ENCODE measurements around the gene CLEC18A.
"Not testable (repeated sequence)": the region's sequence is repeated elsewhere in the genome, so short reads cannot be mapped to it uniquely, and the experiment has no call there.

CLEC18A gene

DNA sequence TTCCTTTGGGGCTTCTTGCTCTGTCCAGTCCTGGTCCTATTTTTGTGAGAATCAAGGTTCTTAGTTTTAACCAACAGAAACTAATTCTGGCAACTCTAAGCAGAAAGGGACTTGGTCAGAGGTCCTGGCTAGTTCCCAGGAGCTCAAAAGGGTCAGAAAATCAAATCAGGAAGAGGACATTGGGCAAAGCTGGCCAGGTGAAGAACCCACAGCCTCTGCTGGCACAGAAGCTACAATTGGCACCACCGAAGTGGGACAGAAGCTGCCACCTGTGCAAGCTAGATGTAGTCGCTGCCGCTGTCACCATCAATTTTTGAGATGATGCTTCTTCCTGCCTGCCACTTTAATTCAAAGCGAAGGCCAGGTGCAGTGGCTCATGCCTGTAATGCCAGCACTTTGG lies 18.5 kb downstream of the CLEC18A start:
- H3K9ac ChIP-seq (ENCODE audit: low read length); H2AFZ ChIP-seq (ENCODE audit: low read length): not testable (repeated sequence)

DNA sequence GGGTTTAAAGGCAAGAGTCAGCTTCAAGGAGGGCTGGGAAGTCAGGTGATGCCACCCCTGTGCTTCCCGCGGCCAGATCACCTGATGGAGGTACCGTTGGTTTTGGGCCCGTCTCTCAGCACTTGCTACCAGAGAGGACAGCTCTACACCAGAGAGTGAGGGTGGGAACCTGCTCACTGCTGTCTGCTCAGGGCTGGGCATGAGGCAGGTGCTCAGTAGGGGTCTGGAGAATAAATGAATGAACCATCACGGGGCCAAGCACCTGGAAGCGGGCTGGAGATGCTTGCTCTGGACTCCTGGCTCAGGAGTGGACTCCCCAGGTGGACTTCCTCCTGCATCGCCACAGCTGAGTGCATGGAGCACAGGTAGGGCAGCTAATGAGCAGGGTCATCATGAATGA lies 21.0 kb downstream of the CLEC18A start:
- H2AFZ ChIP-seq (ENCODE audit: low read length); H3K27ac ChIP-seq (ENCODE audit: low read depth, low read length, poor library complexity, severe bottlenecking); H3K79me2 ChIP-seq (ENCODE audit: insufficient read depth, low read length); H3K36me3 ChIP-seq (ENCODE audit: insufficient read depth, low read length); H3K9ac ChIP-seq (ENCODE audit: low read length); H3F3A ChIP-seq (ENCODE audit: insufficient read depth, low read length); H3K9me3 ChIP-seq (ENCODE audit: low read length); H4K20me1 ChIP-seq (ENCODE audit: insufficient read depth, low read length); H3K4me3 ChIP-seq (ENCODE audit: low read depth, low read length, poor library complexity, severe bottlenecking); H3K4me2 ChIP-seq (ENCODE audit: low read length); H3K9me2 ChIP-seq (ENCODE audit: low read depth, low read length); H3K27me3 ChIP-seq (ENCODE audit: insufficient read depth, low read length); H3K4me1 ChIP-seq (ENCODE audit: insufficient read depth, low read length, severe bottlenecking): not testable (repeated sequence)

More for the DNA sequence above, 18.5 kb downstream of the CLEC18A start:
- not testable (repeated sequence) for H3K36me3 ChIP-seq (ENCODE audit: insufficient read depth, low read length); H3K9me3 ChIP-seq (ENCODE audit: low read length); H3K4me1 ChIP-seq (ENCODE audit: insufficient read depth, low read length, severe bottlenecking); H3F3A ChIP-seq (ENCODE audit: insufficient read depth, low read length); H3K4me2 ChIP-seq (ENCODE audit: low read length); H3K4me3 ChIP-seq (ENCODE audit: low read depth, low read length, poor library complexity, severe bottlenecking); H3K9me2 ChIP-seq (ENCODE audit: low read depth, low read length); H3K27ac ChIP-seq (ENCODE audit: low read depth, low read length, poor library complexity, severe bottlenecking); H3K79me2 ChIP-seq (ENCODE audit: insufficient read depth, low read length); H3K27me3 ChIP-seq (ENCODE audit: insufficient read depth, low read length); H4K20me1 ChIP-seq (ENCODE audit: insufficient read depth, low read length)

DNA sequence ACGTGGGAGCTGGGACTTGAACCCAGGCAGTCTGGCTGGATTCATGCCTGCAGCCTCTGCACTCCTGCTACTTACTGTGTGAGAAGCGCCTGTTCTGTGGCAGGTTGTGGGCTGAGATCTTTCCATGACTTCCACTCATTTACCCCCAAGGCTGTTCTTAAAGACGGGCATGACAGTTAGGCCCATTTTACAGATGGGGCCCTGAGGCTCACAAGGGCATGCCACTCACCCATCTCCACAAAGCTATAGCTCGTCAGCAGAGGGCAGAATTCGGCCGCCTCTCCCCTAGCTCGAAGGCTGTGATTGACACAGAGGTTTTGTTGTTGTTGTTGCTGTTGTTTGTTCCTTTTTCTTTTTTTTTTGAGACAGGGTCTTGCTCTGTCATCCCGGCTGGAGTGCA lies 21.8 kb downstream of the CLEC18A start:
- H3K27me3 ChIP-seq (ENCODE audit: insufficient read depth, low read length); H4K20me1 ChIP-seq (ENCODE audit: insufficient read depth, low read length); H3K4me2 ChIP-seq (ENCODE audit: low read length); H3F3A ChIP-seq (ENCODE audit: insufficient read depth, low read length); H3K9ac ChIP-seq (ENCODE audit: low read length); H3K9me3 ChIP-seq (ENCODE audit: low read length); H3K4me1 ChIP-seq (ENCODE audit: insufficient read depth, low read length, severe bottlenecking); H3K9me2 ChIP-seq (ENCODE audit: low read depth, low read length); H3K4me3 ChIP-seq (ENCODE audit: low read depth, low read length, poor library complexity, severe bottlenecking); H2AFZ ChIP-seq (ENCODE audit: low read length); H3K79me2 ChIP-seq (ENCODE audit: insufficient read depth, low read length); H3K36me3 ChIP-seq (ENCODE audit: insufficient read depth, low read length); H3K27ac ChIP-seq (ENCODE audit: low read depth, low read length, poor library complexity, severe bottlenecking): not testable (repeated sequence)

DNA sequence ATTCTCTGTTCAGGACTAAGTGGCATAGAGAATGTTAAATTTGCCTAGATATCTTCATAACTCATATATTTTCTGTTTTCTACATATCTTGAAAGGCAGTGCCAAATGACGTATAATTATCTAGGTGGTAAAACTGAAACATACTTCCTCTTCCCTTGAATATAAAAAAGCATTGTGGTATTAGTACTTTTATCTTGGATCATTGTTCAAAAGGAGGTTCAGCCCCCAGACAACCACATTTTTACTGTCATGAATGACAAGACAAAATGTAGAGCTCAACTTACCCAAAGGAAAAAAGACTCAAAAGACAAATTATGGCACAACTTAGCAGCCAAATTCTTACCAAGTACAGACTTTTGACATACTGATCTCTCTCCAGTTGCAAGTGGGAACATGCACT lies 34.1 kb downstream of the CLEC18A start:
- not testable (repeated sequence) for H3K9me2 ChIP-seq (ENCODE audit: low read depth, low read length); H4K20me1 ChIP-seq (ENCODE audit: insufficient read depth, low read length); H3K9me3 ChIP-seq (ENCODE audit: low read length); H2AFZ ChIP-seq (ENCODE audit: low read length); H3K27me3 ChIP-seq (ENCODE audit: insufficient read depth, low read length); H3K79me2 ChIP-seq (ENCODE audit: insufficient read depth, low read length); H3K4me1 ChIP-seq (ENCODE audit: insufficient read depth, low read length, severe bottlenecking); H3F3A ChIP-seq (ENCODE audit: insufficient read depth, low read length); H3K9ac ChIP-seq (ENCODE audit: low read length); H3K36me3 ChIP-seq (ENCODE audit: insufficient read depth, low read length); H3K4me2 ChIP-seq (ENCODE audit: low read length); H3K4me3 ChIP-seq (ENCODE audit: low read depth, low read length, poor library complexity, severe bottlenecking); H3K27ac ChIP-seq (ENCODE audit: low read depth, low read length, poor library complexity, severe bottlenecking)

GRCh38 chr16:69997956-69998355 lies 46.8 kb downstream of the CLEC18A start:
- H3K4me3 ChIP-seq (ENCODE audit: low read depth, low read length, poor library complexity, severe bottlenecking); H3K9me3 ChIP-seq (ENCODE audit: low read length); H3K9ac ChIP-seq (ENCODE audit: low read length); H3K9me2 ChIP-seq (ENCODE audit: low read depth, low read length); H3K4me2 ChIP-seq (ENCODE audit: low read length); H3K79me2 ChIP-seq (ENCODE audit: insufficient read depth, low read length); H4K20me1 ChIP-seq (ENCODE audit: insufficient read depth, low read length); H3K27ac ChIP-seq (ENCODE audit: low read depth, low read length, poor library complexity, severe bottlenecking); H3K4me1 ChIP-seq (ENCODE audit: insufficient read depth, low read length, severe bottlenecking); H3F3A ChIP-seq (ENCODE audit: insufficient read depth, low read length); H3K36me3 ChIP-seq (ENCODE audit: insufficient read depth, low read length); H3K27me3 ChIP-seq (ENCODE audit: insufficient read depth, low read length); H2AFZ ChIP-seq (ENCODE audit: low read length): not testable (repeated sequence)

DNA sequence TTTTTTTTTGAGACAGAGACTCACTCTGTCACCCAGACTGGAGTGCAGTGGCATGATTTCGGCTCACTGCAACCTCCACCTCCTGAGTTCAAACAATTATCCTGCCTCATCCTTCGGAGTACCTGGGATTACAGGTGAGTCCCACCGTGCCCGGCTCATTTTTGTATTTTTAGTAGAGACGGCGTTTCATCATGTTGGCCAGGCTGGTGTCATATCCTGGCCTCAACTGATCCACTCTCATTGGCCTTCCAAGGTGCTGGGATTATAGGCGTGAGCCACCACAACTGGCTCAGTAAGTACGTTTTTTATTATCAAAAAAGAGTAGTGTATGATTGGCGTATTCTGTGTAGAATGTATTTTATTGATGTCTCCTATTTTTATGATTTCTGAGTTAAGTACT lies 48.7 kb downstream of the CLEC18A start:
- not testable (repeated sequence) for H2AFZ ChIP-seq (ENCODE audit: low read length); H3K36me3 ChIP-seq (ENCODE audit: insufficient read depth, low read length); H3K9me2 ChIP-seq (ENCODE audit: low read depth, low read length); H3K4me1 ChIP-seq (ENCODE audit: insufficient read depth, low read length, severe bottlenecking); H3K79me2 ChIP-seq (ENCODE audit: insufficient read depth, low read length); H3K27ac ChIP-seq (ENCODE audit: low read depth, low read length, poor library complexity, severe bottlenecking); H3K4me2 ChIP-seq (ENCODE audit: low read length); H4K20me1 ChIP-seq (ENCODE audit: insufficient read depth, low read length); H3K9ac ChIP-seq (ENCODE audit: low read length); H3F3A ChIP-seq (ENCODE audit: insufficient read depth, low read length); H3K4me3 ChIP-seq (ENCODE audit: low read depth, low read length, poor library complexity, severe bottlenecking); H3K27me3 ChIP-seq (ENCODE audit: insufficient read depth, low read length); H3K9me3 ChIP-seq (ENCODE audit: low read length)

- not testable (repeated sequence) for H3K4me2 ChIP-seq (ENCODE audit: low read length); H3K27ac ChIP-seq (ENCODE audit: low read depth, low read length, poor library complexity, severe bottlenecking); H3K36me3 ChIP-seq (ENCODE audit: insufficient read depth, low read length); H3K9me3 ChIP-seq (ENCODE audit: low read length); H3K9me2 ChIP-seq (ENCODE audit: low read depth, low read length); H3K9ac ChIP-seq (ENCODE audit: low read length); H4K20me1 ChIP-seq (ENCODE audit: insufficient read depth, low read length); H2AFZ ChIP-seq (ENCODE audit: low read length); H3K4me3 ChIP-seq (ENCODE audit: low read depth, low read length, poor library complexity, severe bottlenecking); H3F3A ChIP-seq (ENCODE audit: insufficient read depth, low read length); H3K79me2 ChIP-seq (ENCODE audit: insufficient read depth, low read length); H3K4me1 ChIP-seq (ENCODE audit: insufficient read depth, low read length, severe bottlenecking); H3K27me3 ChIP-seq (ENCODE audit: insufficient read depth, low read length)
These were observed 52.4 kb downstream of the CLEC18A start for GRCh38 chr16:70003511-70003910.

GRCh38 chr16:70008604-70009003 lies 57.5 kb downstream of the CLEC18A start:
- H3K4me2 ChIP-seq (ENCODE audit: low read length); H3K9ac ChIP-seq (ENCODE audit: low read length); H3K79me2 ChIP-seq (ENCODE audit: insufficient read depth, low read length); H4K20me1 ChIP-seq (ENCODE audit: insufficient read depth, low read length); H3K4me1 ChIP-seq (ENCODE audit: insufficient read depth, low read length, severe bottlenecking); H3K27me3 ChIP-seq (ENCODE audit: insufficient read depth, low read length); H3K4me3 ChIP-seq (ENCODE audit: low read depth, low read length, poor library complexity, severe bottlenecking); H3K9me2 ChIP-seq (ENCODE audit: low read depth, low read length); H3F3A ChIP-seq (ENCODE audit: insufficient read depth, low read length); H3K27ac ChIP-seq (ENCODE audit: low read depth, low read length, poor library complexity, severe bottlenecking); H3K36me3 ChIP-seq (ENCODE audit: insufficient read depth, low read length); H2AFZ ChIP-seq (ENCODE audit: low read length); H3K9me3 ChIP-seq (ENCODE audit: low read length): not testable (repeated sequence)
